ENCODE measurements around the gene TGIF1.

DNA sequence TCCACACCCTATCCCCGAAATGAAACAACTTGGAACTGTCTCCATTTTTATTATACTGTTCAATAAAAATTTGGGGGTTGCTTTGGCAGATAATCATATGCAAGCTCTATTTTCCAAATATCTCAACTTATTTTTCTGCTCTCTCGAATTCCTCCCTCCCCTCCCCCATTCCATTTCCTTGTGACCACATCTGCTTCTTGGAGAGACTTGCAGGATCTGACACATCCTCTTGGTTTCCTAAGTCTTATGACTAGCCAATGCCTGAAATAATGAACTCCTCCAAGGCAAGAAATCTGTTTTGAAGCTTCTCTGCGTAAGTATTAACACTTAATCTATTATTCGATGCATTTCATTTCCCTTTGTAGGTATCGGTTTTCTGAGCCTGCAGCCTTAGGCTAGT is 16.1 kb downstream of the TGIF1 start:
- TF ChIP-seq, protein P1, sequence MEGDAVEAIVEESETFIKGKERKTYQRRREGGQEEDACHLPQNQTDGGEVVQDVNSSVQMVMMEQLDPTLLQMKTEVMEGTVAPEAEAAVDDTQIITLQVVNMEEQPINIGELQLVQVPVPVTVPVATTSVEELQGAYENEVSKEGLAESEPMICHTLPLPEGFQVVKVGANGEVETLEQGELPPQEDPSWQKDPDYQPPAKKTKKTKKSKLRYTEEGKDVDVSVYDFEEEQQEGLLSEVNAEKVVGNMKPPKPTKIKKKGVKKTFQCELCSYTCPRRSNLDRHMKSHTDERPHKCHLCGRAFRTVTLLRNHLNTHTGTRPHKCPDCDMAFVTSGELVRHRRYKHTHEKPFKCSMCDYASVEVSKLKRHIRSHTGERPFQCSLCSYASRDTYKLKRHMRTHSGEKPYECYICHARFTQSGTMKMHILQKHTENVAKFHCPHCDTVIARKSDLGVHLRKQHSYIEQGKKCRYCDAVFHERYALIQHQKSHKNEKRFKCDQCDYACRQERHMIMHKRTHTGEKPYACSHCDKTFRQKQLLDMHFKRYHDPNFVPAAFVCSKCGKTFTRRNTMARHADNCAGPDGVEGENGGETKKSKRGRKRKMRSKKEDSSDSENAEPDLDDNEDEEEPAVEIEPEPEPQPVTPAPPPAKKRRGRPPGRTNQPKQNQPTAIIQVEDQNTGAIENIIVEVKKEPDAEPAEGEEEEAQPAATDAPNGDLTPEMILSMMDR (IDR thresholded peaks at IDR 0.05), result no peak
- TF ChIP-seq POLR2A (IDR thresholded peaks at IDR 0.05), result no peak

Measured in body of pancreas (tissue), 4 donors.